WTC11 (cell line): ENCODE data around the gene NTMT2. TPM values are rescaled to one million over a fixed set of nuclear protein-coding genes. Genes with fewer than 3 reads are reported as not detected.

Source experiments
- ATAC-seq: fragments of 200-7000 bp; cut with Tn5 transposase; 2 replicates; pipeline ENCODE4 v1.10.0; 2021; ENCODE audit warnings: mild to moderate bottlenecking, moderate library complexity
- CTCF ChIA-PET: fragments of 300-600 bp; sonication (Branson Sonifier 250); formaldehyde crosslinking; loops from one replicate; lab custom pipeline; 2021; ENCODE audit warnings: antibody characterized with exemption; lab: Charles Lee
- POLR2A ChIA-PET: fragments of 350-600 bp; sonication (Branson Sonifier 250); formaldehyde crosslinking; loops from one replicate; lab custom pipeline; 2021; ENCODE audit warnings: antibody characterized with exemption; lab: Charles Lee
- DNase-seq: peaks from one replicate; pipeline ENCODE4 v3.0.0; 2021; ENCODE audit warnings: low spot score
- H3K27ac Mint-ChIP-seq: 2 replicates; pipeline ENCODE4 v1.8.0; 2021; ENCODE audit warnings: mixed read lengths
- H3K27me3 Mint-ChIP-seq: 2 replicates; pipeline ENCODE4 v1.8.0; 2021; ENCODE audit warnings: low read depth, mild to moderate bottlenecking, moderate library complexity, mixed read lengths
- H3K36me3 Mint-ChIP-seq: 2 replicates; pipeline ENCODE4 v1.8.0; 2021; ENCODE audit warnings: mixed read lengths
- H3K4me1 Mint-ChIP-seq: 2 replicates; pipeline ENCODE4 v1.8.0; 2022; ENCODE audit warnings: mixed read lengths
- H3K4me3 Mint-ChIP-seq: 2 replicates; pipeline ENCODE4 v1.8.0; 2021; ENCODE audit warnings: mild to moderate bottlenecking, moderate library complexity, mixed read lengths
- H3K9me3 Mint-ChIP-seq: 2 replicates; pipeline ENCODE4 v1.8.0; 2021; ENCODE audit warnings: mixed read lengths
- ATF3 ChIP-seq: sonication (generic); formaldehyde crosslinking; conservative IDR thresholded peaks from 2 replicates; pipeline ENCODE4 v1.8.1; 2022; ENCODE audit warnings: mild to moderate bottlenecking, missing genetic modification reagents
- ATF6 ChIP-seq: sonication (generic); formaldehyde crosslinking; IDR thresholded peaks from 2 replicates; pipeline ENCODE4 v1.8.1; 2023; ENCODE audit warnings: mild to moderate bottlenecking, missing genetic modification reagents
- CREB1 ChIP-seq: sonication (generic); formaldehyde crosslinking; IDR thresholded peaks from 2 replicates; pipeline ENCODE4 v1.8.0; 2023; ENCODE audit warnings: mild to moderate bottlenecking, missing genetic modification reagents
- ESRRA ChIP-seq: sonication (generic); formaldehyde crosslinking; IDR thresholded peaks from 2 replicates; pipeline ENCODE4 v1.8.1; 2022; ENCODE audit warnings: mild to moderate bottlenecking, missing genetic modification reagents, borderline replicate concordance
- ETV6 ChIP-seq: sonication (generic); formaldehyde crosslinking; IDR thresholded peaks from 2 replicates; pipeline ENCODE4 v1.8.1; 2022; ENCODE audit warnings: mild to moderate bottlenecking, missing genetic modification reagents
- FOXP1 ChIP-seq: sonication (generic); formaldehyde crosslinking; IDR thresholded peaks from 2 replicates; pipeline ENCODE4 v1.8.0; 2022; ENCODE audit warnings: missing genetic modification reagents, mild to moderate bottlenecking, moderate library complexity, borderline replicate concordance
- IRF2 ChIP-seq: sonication (generic); formaldehyde crosslinking; IDR thresholded peaks from 2 replicates; pipeline ENCODE4 v1.8.0; 2022; ENCODE audit warnings: low read depth, missing genetic modification reagents, borderline replicate concordance
- KAT7 ChIP-seq: sonication (generic); formaldehyde crosslinking; IDR thresholded peaks from 2 replicates; pipeline ENCODE4 v1.8.1; 2023; ENCODE audit warnings: missing genetic modification reagents, mild to moderate bottlenecking, borderline replicate concordance
- NFE2L1 ChIP-seq: sonication (generic); formaldehyde crosslinking; IDR thresholded peaks from 2 replicates; pipeline ENCODE4 v1.8.1; 2023; ENCODE audit warnings: missing genetic modification reagents
- NR3C1 ChIP-seq: sonication (generic); formaldehyde crosslinking; conservative IDR thresholded peaks from 2 replicates; pipeline ENCODE4 v1.8.1; 2023; ENCODE audit warnings: low read depth, mild to moderate bottlenecking, missing genetic modification reagents
- PRRX2 ChIP-seq: fragments of 250-450 bp; sonication (Bioruptor Pico); IDR thresholded peaks from 2 replicates; pipeline ENCODE4 v1.8.0; 2021; ENCODE audit warnings: mild to moderate bottlenecking
- RORB ChIP-seq: fragments of 250-450 bp; sonication (Bioruptor Pico); IDR thresholded peaks from 2 replicates; pipeline ENCODE4 v1.9.0; 2021; ENCODE audit warnings: mild to moderate bottlenecking
- SMAD4 ChIP-seq: sonication (generic); formaldehyde crosslinking; IDR thresholded peaks from 2 replicates; pipeline ENCODE4 v1.8.0; 2022; ENCODE audit warnings: mild to moderate bottlenecking, missing genetic modification reagents
- ZNF281 ChIP-seq: sonication (generic); formaldehyde crosslinking; IDR thresholded peaks from 2 replicates; pipeline ENCODE4 v1.8.0; 2023; ENCODE audit warnings: mild to moderate bottlenecking, missing genetic modification reagents
- ZNF425 ChIP-seq: fragments of 250-450 bp; sonication (Bioruptor Pico); conservative IDR thresholded peaks from 2 replicates; pipeline ENCODE4 v1.9.0; 2021; ENCODE audit warnings: mild to moderate bottlenecking
- total RNA-seq: library from RNA; stranded (reverse); gene quantifications from 3 replicates; pipeline ENCODE4 v1.2.3, GENCODE V29; 2021
- TF ChIP-seq, protein P1 (sequence below): sonication (generic); formaldehyde crosslinking; IDR thresholded peaks from 2 replicates; pipeline ENCODE4 v1.8.0; 2022; ENCODE audit warnings: mild to moderate bottlenecking, missing genetic modification reagents
- TF ChIP-seq, protein P2 (sequence below): sonication (generic); formaldehyde crosslinking; IDR thresholded peaks from 2 replicates; pipeline ENCODE4 v1.8.1; 2022; ENCODE audit warnings: mild to moderate bottlenecking, missing genetic modification reagents, moderate library complexity, borderline replicate concordance

Gene NTMT2
- total RNA-seq, 1 experiment from 2014 or later = 0.24 TPM

- TF ChIP-seq NR3C1 (CRISPR knock-in tag) = no peak
- TF ChIP-seq NFE2L1 (CRISPR knock-in tag) = no peak
Measured at GRCh38 chr1:170209125-170209524, 63.4 kb downstream of the NTMT2 start (continued).

DNA sequence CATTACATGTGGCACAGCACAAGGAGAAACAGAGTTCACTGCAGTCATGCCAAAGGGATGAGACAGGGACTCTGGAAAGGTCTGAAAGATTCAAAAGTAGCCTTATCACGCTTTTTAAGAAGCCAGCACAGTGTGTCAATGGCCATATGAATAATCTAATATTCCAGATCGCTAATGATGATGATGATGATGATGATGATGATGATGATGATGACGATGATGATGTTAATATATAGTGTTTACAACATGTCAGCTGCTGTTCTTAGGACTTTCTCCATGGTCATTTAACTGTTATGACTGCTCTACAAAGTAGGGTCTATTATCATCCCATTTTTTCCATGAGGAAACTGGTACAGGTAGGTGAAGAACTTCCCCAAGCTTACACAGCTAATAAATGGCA is 64.4 kb downstream of the NTMT2 start:
- Mint-ChIP-seq H3K27ac (no peak overlapping the region), H3K27me3 (no peaks in the 10 kb centered on the region; the same call in 1 of the 2 replicates), H3K4me1 (peaks cover 9% of the 10 kb centered on the region), H3K9me3 (peaks cover 29% of the 10 kb centered on the region), H3K36me3 (peaks cover 20% of the 10 kb centered on the region), H3K4me3 (no peak overlapping the region)
- ChIA-PET CTCF (no interaction called here), POLR2A (no interaction called here)
- ATAC-seq = no peak
- no peak for DNase-seq
- no peak for TF ChIP-seq RORB
- TF ChIP-seq, protein P1, sequence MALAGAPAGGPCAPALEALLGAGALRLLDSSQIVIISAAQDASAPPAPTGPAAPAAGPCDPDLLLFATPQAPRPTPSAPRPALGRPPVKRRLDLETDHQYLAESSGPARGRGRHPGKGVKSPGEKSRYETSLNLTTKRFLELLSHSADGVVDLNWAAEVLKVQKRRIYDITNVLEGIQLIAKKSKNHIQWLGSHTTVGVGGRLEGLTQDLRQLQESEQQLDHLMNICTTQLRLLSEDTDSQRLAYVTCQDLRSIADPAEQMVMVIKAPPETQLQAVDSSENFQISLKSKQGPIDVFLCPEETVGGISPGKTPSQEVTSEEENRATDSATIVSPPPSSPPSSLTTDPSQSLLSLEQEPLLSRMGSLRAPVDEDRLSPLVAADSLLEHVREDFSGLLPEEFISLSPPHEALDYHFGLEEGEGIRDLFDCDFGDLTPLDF (CRISPR knock-in tag) = no peak
- TF ChIP-seq ETV6 (CRISPR knock-in tag) = no peak
- no peak for TF ChIP-seq SMAD4
- TF ChIP-seq KAT7 = no peak
- TF ChIP-seq ZNF425 (CRISPR knock-in tag) = no peak
- TF ChIP-seq ATF6 (CRISPR knock-in tag) = no peak
- TF ChIP-seq ATF3 (CRISPR knock-in tag) = no peak
- TF ChIP-seq ESRRA = no peak
- no peak for TF ChIP-seq IRF2
- TF ChIP-seq ZNF281 (CRISPR knock-in tag) = no peak
- TF ChIP-seq, protein P2, sequence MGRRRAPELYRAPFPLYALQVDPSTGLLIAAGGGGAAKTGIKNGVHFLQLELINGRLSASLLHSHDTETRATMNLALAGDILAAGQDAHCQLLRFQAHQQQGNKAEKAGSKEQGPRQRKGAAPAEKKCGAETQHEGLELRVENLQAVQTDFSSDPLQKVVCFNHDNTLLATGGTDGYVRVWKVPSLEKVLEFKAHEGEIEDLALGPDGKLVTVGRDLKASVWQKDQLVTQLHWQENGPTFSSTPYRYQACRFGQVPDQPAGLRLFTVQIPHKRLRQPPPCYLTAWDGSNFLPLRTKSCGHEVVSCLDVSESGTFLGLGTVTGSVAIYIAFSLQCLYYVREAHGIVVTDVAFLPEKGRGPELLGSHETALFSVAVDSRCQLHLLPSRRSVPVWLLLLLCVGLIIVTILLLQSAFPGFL (CRISPR knock-in tag) = no peak
- TF ChIP-seq PRRX2 (CRISPR knock-in tag) = no peak
- no peak for TF ChIP-seq CREB1
- TF ChIP-seq FOXP1 (CRISPR knock-in tag) = no peak
